ENCODE measurements around the gene NDUFB3.
"Not testable (repeated sequence)": the region's sequence is repeated elsewhere in the genome, so short reads cannot be mapped to it uniquely, and the experiment has no call there.

The NDUFB3 gene

GRCh38 chr2:201114846-201115245 is 43.0 kb downstream of the NDUFB3 start:
- no peaks in the 10 kb centered on the region for H3K36me3 ChIP-seq (ENCODE audit: control insufficient read depth, insufficient read depth, low read length)
- DNase-seq (ENCODE audit: extremely low read depth, insufficient read length), result no peak
- H3K27me3 ChIP-seq (replicated peaks; ENCODE audit: control insufficient read depth, insufficient read depth, low read length), result no peaks in the 10 kb centered on the region
- H3K4me3 ChIP-seq (replicated peaks; ENCODE audit: low read depth, low read length), result peak overlapping the region; percentile 96
- TF ChIP-seq CTCF (IDR thresholded peaks at IDR 0.05; ENCODE audit: insufficient read depth, low read length, poor library complexity, severe bottlenecking), result no peak

- TF ChIP-seq CTCF (IDR thresholded peaks at IDR 0.05; ENCODE audit: insufficient read depth, low read length, poor library complexity, severe bottlenecking), result no peak
- DNase-seq (ENCODE audit: extremely low read depth, insufficient read length), result peak; percentile 89
- H3K27me3 ChIP-seq (replicated peaks; ENCODE audit: control insufficient read depth, insufficient read depth, low read length), result no peaks in the 10 kb centered on the region
- H3K36me3 ChIP-seq (ENCODE audit: control insufficient read depth, insufficient read depth, low read length), result no peaks in the 10 kb centered on the region
- peak within 1 kb of the TSS; percentile 96 for H3K4me3 ChIP-seq (replicated peaks; ENCODE audit: low read depth, low read length)
Observed at GRCh38 chr2:201116115-201116958, 44.5 kb downstream of the NDUFB3 start, which contains the start of gene CFLAR. TSS of gene CFLAR (plus strand) at chr2:201116164. CDS start at chr2:201129866, 13,702 bp downstream.

DNA sequence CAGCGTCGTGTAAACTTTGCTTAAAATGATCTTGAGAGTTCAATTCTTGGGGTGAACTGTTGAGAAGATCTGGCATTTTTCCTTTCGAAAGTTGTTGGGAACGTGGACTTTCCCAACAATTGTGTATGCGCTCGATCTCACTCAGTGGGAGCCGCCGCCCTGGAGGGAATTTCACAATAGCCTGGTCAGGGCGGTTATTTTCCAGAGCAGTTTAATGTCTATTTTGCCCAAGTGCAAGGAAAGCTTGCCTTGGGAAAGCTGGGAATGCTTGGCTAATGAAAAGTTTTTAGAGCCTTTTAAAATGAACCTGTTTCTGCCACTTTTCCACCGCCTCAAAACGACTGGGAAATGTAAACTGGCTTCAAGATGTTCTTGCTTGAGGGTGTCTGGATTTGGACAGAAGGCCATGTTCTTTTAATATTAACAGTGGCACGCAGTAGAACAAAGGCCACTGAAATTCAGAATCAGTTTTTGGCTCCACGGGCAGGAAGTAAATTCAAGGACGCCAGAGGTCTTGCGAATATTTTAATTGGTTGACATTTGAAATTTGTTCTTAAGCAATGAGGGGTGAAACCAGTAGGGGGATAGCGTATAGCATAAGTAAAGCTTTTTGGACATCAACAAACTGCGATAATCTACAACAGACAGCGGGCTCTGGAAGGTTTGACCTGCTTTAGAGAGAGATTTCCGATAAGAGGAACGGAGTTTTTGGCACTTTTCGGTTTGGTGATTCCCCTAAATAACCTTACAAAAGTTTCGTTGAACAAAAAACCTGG is 45.3 kb downstream of the NDUFB3 start:
- Histone ChIP-seq H3K4me3 (replicated peaks; ENCODE audit: low read depth, low read length) (peak overlapping the region; percentile 96), H3K36me3 (ENCODE audit: control insufficient read depth, insufficient read depth, low read length) (no peaks in the 10 kb centered on the region), H3K27me3 (replicated peaks; ENCODE audit: control insufficient read depth, insufficient read depth, low read length) (no peaks in the 10 kb centered on the region)
- peak; percentile 67 for DNase-seq (ENCODE audit: extremely low read depth, insufficient read length)
- TF ChIP-seq CTCF (IDR thresholded peaks at IDR 0.05; ENCODE audit: insufficient read depth, low read length, poor library complexity, severe bottlenecking), result no peak

GRCh38 chr2:201117735-201118094 is 45.9 kb downstream of the NDUFB3 start:
- H3K36me3 ChIP-seq (ENCODE audit: control insufficient read depth, insufficient read depth, low read length); H3K27me3 ChIP-seq (replicated peaks; ENCODE audit: control insufficient read depth, insufficient read depth, low read length); DNase-seq (ENCODE audit: extremely low read depth, insufficient read length): not testable (repeated sequence)
- peak overlapping the region; percentile 96 for H3K4me3 ChIP-seq (replicated peaks; ENCODE audit: low read depth, low read length)

DNA sequence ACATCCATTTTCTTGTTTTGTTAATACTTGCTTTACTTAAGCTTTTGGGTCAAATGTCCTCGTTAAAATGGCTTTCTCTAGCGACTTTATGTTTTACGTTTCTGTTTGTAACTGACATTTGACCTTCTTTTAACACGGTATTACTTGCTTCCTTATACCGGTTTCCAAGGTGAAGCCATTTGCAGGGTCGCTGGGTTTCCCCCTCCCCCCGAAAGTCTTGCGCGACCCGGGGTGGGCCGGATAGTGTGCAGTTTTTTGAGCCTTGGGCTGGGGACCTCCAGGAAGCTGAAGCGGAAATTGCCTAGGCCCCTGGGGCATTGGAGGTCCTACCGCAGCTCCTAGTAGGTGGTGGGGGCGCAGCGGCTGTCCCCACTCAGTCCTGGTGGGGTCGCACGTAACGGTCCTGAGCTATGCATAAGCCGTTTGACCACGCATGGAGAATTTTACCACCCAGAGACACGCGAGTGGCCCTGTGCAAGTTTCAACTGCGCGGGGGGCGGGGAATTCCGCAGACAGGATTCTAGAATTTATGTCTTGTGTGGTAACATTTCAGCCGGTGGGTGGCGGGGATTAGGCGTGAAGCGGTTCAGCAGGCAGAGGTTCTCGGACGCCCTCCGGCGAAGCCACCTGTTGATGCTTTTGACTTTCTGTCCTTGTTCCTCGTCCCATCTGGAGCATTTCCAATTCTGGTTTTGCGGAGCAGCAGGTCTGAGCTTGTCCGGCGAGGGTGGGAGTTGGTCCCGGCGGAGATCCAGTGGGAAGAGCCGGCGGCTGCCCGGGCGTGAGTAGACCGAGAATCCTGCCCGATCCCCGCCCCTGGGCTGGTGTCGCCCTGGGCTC is 46.5 kb downstream of the NDUFB3 start:
- Histone ChIP-seq H3K4me3 (replicated peaks; ENCODE audit: low read depth, low read length) (peak overlapping the region; percentile 96), H3K27me3 (replicated peaks; ENCODE audit: control insufficient read depth, insufficient read depth, low read length) (no peaks in the 10 kb centered on the region), H3K36me3 (ENCODE audit: control insufficient read depth, insufficient read depth, low read length) (no peaks in the 10 kb centered on the region; the same call in 1 of the 2 replicates)
- peak; percentile 91 for DNase-seq (ENCODE audit: extremely low read depth, insufficient read length)
- peak; percentile 68 for TF ChIP-seq CTCF (IDR thresholded peaks at IDR 0.05; ENCODE audit: insufficient read depth, low read length, poor library complexity, severe bottlenecking)
